HG02623 (cell line): ENCODE data around the gene NSUN3.
"Not testable (repeated sequence)": the region's sequence is repeated elsewhere in the genome, so short reads cannot be mapped to it uniquely, and the experiment has no call there.

Source experiments
- ATAC-seq: cut with Tn5 transposase; IDR thresholded peaks from one replicate; pipeline ENCODE4 v1.9.1; 2021; ENCODE audit warnings: moderate library complexity; ENCODE audit not compliant: unreplicated experiment

The NSUN3 gene

GRCh38 chr3:94062513-94063404, at the start of gene NSUN3, which contains the start of gene DHFR2:
Gene NSUN3 (plus strand): TSS chr3:94063061. CDS start chr3:94063127, 66 bp downstream.
Gene DHFR2 (minus strand): TSS chr3:94062916. CDS start chr3:94061511, 1,405 bp downstream.
- peak; percentile 94 for ATAC-seq

DNA sequence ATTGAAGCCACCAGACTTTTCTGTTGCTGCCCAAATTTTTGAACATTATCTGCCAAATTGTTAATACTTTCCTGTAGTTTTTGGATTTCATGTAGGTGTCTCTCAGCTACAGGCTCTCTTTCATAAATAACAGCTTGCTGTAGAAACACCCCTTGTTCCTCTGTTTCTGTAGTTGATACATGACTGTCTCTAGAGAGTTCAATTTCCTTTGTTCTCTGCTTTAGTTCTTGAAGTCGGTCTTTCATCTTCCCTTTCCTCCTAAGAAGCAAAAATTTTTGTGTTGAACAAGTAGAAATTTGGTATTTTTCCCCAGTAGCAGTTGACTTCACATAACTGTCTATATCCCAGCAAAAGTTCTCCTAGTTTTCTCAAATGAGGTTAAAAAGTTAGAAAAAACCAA, 47.8 kb upstream of the NSUN3 start:
- ATAC-seq: no peak

DNA sequence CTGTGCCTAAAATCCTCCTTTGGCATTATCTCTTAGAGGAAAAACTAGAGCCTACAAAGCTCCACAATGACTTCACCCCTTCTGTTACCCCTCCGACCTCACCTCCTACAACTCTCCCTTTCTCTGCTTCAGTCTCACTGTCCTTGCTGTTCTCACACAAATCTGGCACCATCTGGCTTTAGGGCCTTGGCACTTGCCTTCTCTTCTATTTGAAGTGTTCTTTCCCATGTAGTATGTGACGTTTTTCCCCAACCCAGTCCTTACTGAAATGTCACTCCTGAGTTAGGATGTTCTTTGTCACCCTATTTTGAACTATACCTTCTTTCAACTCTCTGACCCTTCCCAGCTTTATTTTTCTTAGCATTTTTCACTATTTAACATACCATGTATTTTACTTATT, 43.2 kb upstream of the NSUN3 start:
- no peak for ATAC-seq

DNA sequence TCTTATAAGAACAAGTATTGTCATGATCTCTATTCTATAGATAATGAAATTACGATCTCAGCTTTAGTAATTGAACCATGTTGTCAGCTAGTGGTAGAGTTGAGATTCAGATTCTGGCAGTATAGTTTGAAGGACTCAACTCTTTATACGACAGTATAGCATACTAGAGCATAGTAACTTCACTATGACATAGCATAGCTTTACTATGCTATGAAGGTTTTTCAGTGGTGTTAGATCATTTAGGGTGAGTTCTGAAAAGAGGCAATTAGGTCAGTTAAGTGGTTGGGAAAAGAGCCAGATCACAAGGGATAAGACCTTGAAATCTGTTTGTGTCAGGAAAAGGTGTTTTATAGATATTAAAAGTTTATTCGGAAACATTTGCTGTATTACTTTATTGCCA, 42.6 kb upstream of the NSUN3 start:
- ATAC-seq: no peak

GRCh38 chr3:94024385-94024784, 38.5 kb upstream of the NSUN3 start:
- no peak for ATAC-seq

DNA sequence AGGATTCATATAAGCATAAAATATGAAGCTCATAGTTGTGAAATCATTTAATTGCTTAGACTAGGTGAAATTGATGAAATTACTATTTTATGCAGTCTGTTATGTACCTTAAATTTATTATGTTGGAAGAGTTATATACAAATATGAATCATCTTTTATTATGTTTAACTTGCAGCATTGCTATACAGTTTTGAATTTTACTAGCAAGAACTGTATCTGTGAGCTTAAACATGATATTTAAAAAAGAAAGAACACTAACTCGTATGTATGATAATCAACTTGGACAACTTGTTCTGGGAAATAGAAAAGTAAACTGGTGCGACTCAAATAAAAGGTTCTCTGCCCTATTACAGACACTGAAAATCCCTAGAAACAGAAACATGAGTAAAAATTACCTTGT, 36.2 kb upstream of the NSUN3 start:
- ATAC-seq: no peak

GRCh38 chr3:94028093-94028837, 34.6 kb upstream of the NSUN3 start, which contains the start of gene STX19:
Gene STX19 (minus strand): TSS chr3:94028597. CDS start chr3:94015269, 13,328 bp downstream.
- ATAC-seq: no peak

GRCh38 chr3:94036909-94037507, 25.9 kb upstream of the NSUN3 start:
- peak; percentile 61 for ATAC-seq

DNA sequence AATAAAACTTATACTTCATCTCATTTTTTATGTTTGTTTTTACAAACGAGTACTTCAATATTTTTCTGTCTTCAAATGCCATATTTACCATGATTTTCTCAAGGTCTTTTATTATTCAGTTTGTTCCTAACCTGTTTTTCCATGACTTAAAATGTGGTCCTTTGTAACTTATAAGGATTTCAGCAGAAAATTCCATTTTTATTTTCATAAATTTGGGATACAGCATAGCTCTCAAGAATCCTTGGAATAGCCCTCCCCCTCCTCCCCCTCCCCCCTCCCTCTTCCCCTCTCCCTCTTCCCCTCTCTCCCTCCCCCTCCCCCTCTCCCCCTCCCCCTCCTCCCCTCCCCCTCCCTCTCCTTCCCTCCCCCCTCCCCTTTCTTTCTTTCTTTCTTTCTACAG, 19.6 kb upstream of the NSUN3 start:
- no peak for ATAC-seq

DNA sequence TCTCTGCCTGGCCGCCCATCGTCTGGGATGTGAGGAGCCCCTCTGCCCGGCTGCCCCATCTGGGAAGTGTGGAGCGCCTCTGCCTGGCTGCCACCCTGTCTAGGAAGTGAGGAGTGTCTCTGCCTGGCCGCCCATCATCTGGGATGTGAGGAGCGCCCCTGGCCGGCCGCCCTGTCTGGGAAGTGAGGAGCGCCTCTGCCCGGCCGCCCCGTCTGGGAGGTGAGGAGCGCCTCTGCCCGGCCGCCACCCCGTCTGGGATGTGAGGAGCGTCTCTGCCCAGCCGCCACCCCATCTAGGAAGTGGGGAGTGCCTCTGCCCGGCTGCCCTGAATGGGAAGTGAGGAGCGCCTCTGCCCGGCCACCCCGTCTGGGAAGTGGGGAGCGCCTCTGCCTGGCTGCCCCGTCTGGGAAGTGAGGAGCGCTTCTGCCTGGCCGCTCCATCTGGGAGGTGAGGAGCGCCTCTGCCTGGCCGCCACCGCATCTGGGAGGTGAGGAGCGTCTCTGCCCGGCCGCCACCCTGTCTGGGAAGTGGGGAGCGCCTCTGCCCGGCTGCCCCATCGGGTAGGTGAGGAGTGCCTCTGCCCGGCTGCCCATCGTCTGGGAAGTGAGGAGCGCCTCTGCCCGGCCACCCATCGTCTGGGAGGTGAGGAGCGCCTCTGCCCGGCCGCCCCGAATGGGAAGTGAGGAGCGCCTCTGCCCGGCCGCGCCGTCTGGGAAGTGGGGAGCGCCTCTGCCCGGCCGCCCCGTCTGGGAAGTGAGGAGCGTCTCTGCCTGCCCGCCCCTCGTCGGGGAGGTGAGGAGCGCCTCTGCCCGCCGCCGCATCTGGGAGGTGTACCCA, 18.5 kb upstream of the NSUN3 start:
- ATAC-seq: not testable (repeated sequence)

GRCh38 chr3:94046533-94046932, 16.3 kb upstream of the NSUN3 start:
- no peak for ATAC-seq

GRCh38 chr3:94049267-94049666, 13.6 kb upstream of the NSUN3 start:
- ATAC-seq: no peak

- no peak for ATAC-seq
Observed at GRCh38 chr3:94050546-94050945, 12.3 kb upstream of the NSUN3 start.

- no peak for ATAC-seq
Observed at GRCh38 chr3:94061297-94061696, 1.6 kb upstream of the NSUN3 start.

DNA sequence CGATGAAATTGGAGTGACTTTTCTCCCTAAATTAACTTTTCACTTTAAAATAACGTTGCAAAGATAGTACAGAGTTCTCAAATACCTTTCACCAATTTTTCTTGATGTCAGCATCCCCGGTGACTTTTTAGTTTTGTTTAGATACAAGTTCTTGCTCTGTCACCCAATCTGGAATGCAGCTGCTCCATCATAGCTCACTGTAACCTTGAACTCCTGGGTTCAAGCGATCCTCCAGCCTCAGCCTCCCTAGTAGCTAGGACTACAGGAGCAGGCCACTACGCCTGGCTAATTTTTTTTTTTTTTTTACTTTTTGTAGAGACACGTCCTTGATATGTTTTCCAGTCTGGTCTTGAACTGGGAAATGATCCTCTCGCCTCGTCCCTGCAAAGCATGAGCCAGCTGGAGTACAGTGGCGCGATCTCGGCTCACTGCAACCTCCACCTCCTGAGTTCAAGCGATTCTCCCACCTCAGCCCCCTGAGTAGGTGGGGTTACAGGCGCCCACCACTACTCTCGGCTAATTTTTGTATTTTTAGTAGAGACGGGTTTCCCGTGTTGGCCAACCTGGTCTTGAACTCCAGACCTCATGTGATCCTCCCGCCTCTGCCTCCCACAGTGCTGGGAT, 747 bp downstream of the NSUN3 start:
- no peak for ATAC-seq

DNA sequence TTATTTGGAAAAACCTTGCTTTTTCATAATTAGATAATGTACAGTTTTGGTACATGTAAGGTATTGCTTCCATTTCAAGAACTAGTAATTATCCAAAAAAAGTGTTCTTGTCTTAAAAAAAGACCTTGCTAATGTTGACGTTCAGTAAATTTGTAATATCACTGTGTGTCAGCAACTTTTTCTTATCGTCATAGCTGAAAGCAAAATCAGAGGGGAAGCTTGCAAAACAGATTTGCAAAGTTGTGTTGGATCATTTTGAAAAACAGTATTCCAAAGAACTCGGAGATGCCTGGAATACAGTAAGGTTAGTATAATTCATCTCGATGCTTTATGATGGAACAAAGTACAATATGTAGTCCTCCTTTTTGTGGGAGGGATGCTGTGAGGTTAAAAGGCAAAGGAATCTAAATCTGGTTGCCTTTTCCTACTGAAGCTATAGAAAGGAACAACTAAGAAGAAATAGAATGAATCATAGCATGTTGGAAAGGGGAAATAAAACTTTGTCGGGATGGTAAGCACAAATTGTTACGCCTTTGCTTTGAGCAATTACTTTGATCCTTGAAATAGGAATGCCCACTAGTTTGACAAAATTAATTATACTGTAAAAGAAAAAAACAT, 1.5 kb downstream of the NSUN3 start:
- no peak for ATAC-seq

- no peak for ATAC-seq
Observed at GRCh38 chr3:94065122-94065521, 2.3 kb downstream of the NSUN3 start.

DNA sequence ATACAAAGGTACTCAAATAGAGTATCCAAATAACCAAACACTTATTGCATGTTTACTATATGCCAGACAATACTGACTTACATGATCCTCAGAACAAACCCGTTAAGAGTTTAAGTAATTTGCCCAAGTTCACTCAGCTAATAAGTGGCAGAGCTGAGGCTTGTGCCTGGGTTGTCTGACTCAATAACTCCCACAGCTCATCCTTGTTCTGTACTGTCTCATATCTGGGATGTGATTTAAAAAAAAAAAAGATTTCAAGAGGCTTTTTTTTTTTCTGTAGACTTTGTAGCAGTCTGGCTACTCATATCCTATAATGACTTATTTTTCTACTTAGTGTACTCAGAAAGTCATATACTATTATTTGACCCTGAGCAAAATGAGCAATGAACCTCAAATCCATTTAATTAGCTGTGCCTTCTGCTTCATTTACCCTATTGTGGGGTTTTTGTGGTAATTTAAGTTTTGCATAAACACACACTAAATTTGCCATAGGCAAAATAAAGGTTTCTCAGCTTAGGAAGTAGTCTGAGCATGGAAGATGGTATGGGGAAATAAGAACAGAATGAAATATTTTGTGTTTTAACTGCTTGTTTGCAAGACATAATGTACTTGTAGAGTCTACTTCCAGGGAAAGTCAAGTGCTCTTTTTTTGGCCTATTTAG, 3.1 kb downstream of the NSUN3 start:
- no peak for ATAC-seq
